NCI-H82 (cell line): Measurements from ENCODE around the gene CFLAR.

Source experiments
- DNase-seq: peaks from one replicate; lab custom pipeline; 2025; lab: John Stamatoyannopoulos, UW

CFLAR gene

GRCh38 chr2:201118961-201119854 lies 3.2 kb downstream of the CFLAR start:
- peak; percentile 43 for DNase-seq

DNA sequence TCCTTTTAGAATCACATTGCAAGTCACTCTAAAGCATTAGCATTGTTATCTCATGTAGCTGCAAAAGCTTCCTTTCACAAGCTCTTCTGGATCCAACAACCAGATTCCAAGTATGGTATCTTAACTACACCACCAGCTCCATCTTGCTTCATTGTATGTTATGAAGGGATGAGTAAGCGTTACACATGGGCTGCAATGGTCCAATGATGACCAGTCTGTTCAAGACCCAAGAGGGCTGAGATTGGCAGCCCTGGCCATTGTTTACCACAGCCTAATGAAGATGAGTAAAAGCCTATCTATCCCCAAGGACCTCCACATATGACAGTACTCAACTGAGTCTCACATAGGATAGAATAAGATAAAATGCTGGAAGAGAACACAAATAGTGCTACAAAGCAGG lies 6.3 kb downstream of the CFLAR start:
- no peak for DNase-seq

GRCh38 chr2:201126308-201127151 lies 10.6 kb downstream of the CFLAR start:
- no peak for DNase-seq

- DNase-seq: no peak
These were observed 11.2 kb downstream of the CFLAR start for GRCh38 chr2:201127152-201127511.

DNA sequence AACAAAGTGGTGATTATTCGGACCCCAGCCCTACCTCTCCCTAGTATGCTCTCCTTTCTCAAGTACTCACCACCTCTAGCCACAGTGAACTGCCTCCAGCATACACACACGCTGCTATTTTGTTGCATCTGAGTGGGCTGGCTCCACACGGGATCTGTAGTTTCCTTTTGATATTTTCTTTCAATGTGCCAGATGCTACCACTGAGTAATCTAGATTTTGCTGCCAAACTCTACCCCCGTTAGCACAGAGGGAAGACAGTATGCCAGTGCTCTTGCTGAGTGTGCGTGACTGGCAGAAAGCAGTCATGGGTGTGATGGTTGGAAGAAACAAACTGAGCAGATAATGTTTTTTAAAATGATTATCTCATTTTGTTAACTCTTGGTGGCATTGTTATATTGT lies 11.6 kb downstream of the CFLAR start:
- no peak for DNase-seq

DNA sequence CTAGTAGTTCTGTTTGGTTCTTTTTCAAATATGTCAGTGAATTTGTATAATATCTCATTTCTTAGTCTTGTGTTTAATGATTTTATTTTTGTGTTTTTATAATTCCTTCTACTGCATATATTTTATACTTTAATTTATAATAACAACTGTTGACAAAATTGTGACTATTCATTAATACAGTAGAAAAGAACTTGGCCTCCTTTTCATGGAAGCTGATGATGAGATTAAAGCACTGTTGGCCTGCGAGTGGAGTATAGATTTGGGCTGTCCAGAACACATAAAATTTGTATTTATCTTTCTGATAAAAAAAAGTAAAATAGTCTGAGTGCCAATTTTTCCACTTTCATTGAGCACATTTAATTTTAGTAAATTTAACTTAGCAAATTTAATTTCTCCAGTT lies 12.1 kb downstream of the CFLAR start:
- no peak for DNase-seq

- no peak for DNase-seq
These were observed 13.1 kb downstream of the CFLAR start for GRCh38 chr2:201128933-201129505.

DNA sequence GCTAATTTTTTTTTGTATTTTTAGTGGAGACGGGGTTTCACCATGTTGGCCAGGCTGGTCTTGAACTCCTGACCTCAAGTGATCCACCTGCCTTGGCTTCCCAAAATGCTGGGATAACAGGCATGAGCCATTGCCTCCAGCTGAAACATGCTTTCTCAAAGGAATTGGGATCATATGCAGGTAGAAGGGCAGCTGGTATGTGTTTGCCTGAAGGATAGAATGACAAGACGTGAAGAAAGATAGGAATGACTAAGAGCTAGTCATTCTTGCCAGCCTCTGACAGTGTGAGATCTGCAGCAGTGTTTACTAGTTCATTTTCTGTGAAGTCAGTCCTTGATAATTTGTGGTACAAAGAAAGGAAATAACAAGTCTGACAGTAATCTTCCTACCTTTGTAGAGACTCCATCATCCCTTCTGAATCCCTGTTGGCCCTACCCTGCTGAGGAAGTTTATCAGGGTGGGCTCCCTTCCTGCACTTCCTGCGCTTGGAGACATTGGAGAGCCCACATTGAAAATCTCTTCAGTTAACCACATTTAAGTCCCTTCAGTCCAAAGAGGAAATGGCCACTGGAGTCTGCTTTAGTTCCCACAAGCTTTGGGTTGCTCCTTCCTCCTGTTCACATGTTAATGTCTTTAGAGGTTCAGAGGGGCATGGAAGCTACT lies 14.7 kb downstream of the CFLAR start:
- DNase-seq: no peak

DNA sequence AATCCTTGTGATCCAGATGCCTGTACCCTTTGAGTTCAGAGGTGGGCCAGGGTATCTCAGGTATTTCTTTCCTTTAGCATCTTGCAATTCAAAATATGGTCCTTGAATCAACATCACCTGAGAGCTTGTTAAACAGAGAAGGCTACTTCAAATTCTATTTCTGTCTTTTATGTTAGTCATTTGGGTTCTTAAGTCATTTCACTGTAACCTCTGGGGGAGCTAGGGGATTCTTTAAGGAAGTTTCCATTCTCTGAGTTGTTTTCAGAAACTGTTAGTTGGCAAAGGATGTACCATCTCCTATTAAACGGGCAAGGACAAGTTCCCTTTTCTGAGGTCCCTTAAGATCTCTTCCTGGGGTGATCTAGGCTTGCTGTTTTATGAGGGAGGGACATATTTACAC lies 16.6 kb downstream of the CFLAR start:
- no peak for DNase-seq

DNA sequence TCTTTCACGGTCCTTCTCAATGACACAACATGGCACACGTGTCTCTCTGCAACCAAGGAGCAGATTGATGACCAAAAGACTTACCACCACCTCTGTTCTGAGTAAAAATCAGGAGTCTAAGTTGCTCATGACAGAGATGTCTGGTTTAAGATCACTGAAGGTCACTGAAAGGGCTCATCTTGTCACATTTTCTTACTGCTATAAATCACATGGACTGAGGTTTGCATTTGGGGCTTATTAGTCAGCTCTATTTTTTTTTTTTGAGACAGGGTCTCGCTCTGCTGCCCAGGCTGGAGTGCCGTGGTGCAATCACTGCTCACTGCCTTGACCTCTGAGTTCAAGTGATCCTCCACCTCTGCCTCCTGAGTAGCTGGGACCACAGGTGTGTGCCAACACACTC lies 19.4 kb downstream of the CFLAR start:
- DNase-seq: no peak

GRCh38 chr2:201136889-201137321 lies 20.9 kb downstream of the CFLAR start:
- DNase-seq: no peak

DNA sequence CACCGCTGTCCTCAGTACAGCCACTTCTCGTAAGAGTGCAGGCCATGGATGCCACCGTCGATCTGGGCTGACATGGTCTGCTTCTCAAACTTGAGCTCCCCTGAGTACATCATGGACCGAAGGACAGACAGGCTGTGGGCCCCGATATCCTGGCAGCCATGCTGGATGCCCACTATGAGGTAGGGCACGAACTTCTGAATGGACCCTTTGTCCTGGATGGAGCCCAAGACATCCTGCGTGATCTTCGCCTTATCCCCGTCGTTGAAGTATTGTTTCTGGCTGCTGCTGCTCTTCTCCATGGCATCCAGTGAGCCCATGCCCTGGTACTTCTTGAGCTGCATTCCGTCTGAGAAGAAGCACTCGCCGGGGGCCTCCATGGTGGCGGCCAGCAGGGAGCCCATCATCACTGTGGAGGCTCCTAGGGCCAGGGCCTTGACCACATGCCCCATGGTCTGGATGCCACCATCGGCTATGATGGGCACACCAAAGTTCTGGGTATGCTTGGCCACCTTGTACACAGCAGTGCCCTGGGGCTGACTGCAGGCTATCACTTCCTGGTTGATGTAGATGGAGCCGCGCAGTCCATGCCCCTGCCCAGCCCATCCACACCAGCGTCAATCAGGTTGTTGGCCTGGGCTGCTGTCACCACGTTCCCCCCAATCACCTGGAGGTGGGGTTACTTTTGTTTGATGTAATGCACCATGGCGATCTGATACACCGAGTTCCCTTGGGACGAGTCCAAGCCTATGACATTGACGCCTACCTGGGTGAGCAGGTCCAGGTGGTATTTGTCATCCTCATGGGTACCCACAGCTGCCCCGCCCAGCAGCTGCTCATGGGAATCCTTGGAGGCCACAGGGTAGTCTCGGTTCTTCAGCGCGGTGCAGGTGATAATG lies 21.8 kb downstream of the CFLAR start:
- DNase-seq: no peak

DNA sequence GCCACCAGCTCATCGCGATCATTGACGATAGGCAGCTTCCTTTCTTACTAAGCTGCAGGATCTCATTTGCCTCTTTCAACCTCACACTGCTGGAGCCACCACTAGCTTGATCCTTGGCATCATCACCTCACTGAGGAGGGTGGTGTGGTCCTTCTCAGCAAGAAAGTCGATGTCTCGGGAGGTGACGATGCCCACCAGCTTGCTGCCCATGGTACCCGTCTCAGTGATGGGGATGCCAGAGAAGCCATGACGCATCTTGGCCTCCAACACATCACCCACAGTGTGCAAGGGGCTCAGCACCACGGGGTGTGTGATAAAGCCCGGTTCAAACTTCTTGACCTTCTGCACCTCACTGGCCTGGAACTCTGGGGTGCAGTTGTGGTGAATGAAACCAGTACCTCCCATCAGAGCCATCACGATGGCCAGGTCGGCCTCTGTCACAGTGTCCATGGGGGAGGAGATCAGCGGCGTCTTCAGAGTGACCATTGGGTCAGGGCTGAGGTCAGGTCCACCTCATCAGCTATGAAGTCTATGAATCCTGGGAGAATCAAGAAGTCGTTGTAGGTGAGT lies 22.5 kb downstream of the CFLAR start:
- DNase-seq: no peak

DNA sequence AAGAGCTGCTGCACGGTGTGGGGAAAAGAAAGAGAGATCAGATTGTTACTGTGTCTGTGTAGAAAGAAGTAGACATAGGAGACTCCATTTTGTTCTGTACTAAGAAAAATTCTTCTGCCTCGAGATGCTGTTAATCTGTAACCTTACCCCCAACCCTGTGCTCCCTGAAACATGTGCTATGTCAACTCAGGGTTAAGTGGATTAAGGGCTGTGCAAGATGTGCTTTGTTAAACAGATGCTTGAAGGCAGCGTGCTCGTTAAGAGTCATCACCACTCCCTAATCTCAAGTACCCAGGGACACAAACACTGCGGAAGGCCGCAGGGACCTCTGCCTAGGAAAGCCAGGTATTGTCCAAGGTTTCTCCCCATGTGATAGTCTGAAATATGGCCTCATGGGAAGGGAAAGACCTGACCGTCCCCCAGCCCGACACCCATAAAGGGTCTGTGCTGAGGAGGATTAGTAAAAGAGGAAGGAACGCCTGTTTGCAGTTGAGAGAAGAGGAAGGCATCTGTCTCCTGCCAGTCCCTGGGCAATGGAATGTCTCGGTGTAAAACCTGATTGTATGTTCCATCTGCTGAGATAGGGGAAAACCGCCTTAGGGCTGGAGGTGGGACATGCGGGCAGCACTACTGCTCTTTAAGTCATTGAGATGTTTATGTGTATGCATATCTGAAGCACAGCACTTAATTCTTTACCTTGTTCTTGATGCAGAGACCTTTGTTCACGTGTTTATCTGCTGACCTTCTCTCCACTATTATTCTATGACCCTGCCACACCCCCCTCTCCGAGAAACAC lies 23.2 kb downstream of the CFLAR start:
- peak; percentile 87 for DNase-seq

GRCh38 chr2:201139836-201140604 lies 24.1 kb downstream of the CFLAR start:
- DNase-seq: peak; percentile 66

DNA sequence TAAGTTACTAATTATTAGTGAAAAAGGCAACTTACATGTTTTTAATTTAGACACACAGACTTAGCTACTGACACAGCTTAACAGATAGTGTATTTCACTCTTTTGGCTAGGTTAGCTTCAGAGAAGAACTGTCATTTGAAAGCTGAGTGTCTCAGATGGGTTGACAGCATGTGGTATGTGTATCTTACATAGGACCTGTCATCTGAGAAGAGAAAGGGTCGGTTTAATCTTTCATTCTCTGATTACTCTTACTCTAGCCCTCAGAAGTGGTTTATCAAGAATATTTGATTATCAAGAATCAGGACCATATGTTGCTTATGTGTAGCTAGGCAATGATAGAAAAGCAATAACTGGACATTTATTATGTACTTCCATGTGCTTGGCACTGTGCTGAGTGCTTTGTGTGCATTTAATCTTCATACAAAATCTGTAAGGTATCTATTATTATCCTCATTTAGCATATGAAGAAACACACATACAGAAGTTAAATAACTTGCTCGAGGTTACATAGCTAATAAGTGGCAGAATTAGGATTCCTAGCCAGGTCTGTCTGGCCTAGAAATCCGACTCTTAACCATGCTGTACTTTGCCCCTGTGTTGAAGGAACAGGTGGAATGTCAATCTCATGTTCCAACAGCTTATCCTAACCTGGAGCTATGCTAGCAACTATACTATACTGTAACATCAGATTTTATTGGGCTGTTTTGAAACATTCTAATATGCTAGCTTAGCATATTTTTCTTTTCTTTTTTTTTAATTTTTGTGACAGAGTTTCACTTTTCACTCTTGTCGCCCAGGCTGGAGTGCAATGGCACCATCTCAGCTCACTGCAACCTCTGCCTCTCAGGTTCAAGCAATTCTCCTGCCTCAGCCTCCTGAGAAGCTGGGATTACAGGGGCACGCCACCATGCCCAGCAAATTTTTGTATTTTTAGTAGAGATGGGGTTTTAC lies 28.4 kb downstream of the CFLAR start:
- peak; percentile 33 for DNase-seq

GRCh38 chr2:201148434-201148990 lies 32.5 kb downstream of the CFLAR start:
- peak; percentile 42 for DNase-seq
